Naive B cell (primary cell): Measurements from ENCODE around the gene DAAM2. TPM values are rescaled to one million over a fixed set of nuclear protein-coding genes. Genes with fewer than 3 reads are reported as not detected.
A peak's percentile ranks its signal among the peaks of the same experiment; 100 is the strongest.

Experiments
- ATAC-seq, 2 donors: fragments of 150-1000 bp; cut with Tn5 transposase; 2 replicates each; pipeline ENCODE4 v1.10.0; 2021; ENCODE audit warnings: low read depth in 2 of 2, mild to moderate bottlenecking in 2 of 2, moderate library complexity in 2 of 2
- DNase-seq: peaks from one replicate; pipeline ENCODE4 v3.0.0; 2022
- H3K27ac Mint-ChIP-seq, 6 donors: one replicate each; pipeline ENCODE4 v1.8.0; 2020 to 2022; ENCODE audit warnings: mild to moderate bottlenecking in 6 of 6, mixed read lengths in 6 of 6, moderate library complexity in 5 of 6, inconsistent platforms in 2 of 6
- H3K27me3 Mint-ChIP-seq, 3 donors: one replicate each; pipeline ENCODE4 v1.8.0; 2021 to 2022; ENCODE audit warnings: mixed read lengths in 3 of 3, mild to moderate bottlenecking in 1 of 3
- H3K36me3 Mint-ChIP-seq, 2 donors: one replicate each; pipeline ENCODE4 v1.8.0; 2020 to 2022; ENCODE audit warnings: mixed read lengths in 2 of 2, inconsistent platforms in 1 of 2, mild to moderate bottlenecking in 1 of 2
- H3K4me1 Mint-ChIP-seq, 3 donors: one replicate each; pipeline ENCODE4 v1.8.0; 2020 to 2022; ENCODE audit warnings: mixed read lengths in 3 of 3, inconsistent platforms in 1 of 3, mild to moderate bottlenecking in 1 of 3, moderate library complexity in 1 of 3
- H3K4me3 Mint-ChIP-seq, 8 donors: one replicate each; pipeline ENCODE4 v1.8.0; 2020 to 2022; ENCODE audit warnings: mild to moderate bottlenecking in 8 of 8, mixed read lengths in 8 of 8, moderate library complexity in 8 of 8, inconsistent platforms in 2 of 8
- H3K9me3 Mint-ChIP-seq, 7 donors: one replicate each; pipeline ENCODE4 v1.8.0; 2020 to 2022; ENCODE audit warnings: mixed read lengths in 7 of 7, mild to moderate bottlenecking in 5 of 7, inconsistent platforms in 2 of 7, moderate library complexity in 1 of 7
- polyA plus RNA-seq, 6 donors: library from polyadenylated mRNA; unstranded; fragments of 300-500 nt; fragmentation: Illumina TruSeq; gene quantifications; one replicate each; pipeline ENCODE4 v1.2.3, GENCODE V29; 2021; ENCODE audit warnings: low read depth in 6 of 6

Gene DAAM2
- polyA plus RNA-seq, 6 donors from 2014 or later: not detected

DNA sequence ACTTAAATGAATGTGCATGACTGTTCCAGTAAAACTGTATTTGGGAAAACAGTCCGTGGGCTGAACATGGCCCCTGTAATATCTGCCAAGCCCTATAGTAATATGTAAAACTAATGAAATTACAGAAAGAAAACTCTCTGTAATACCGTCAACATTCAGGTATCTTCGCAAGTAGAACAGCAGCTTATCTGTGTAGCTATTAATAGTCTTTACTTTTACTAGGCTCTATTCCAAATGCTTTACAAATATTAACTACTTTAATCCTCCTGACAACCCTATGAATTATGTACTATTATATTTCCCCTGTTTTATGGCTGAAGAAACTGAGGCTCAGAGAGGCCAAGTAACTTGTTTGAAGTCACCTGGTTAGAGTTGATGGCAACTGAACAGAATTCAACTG is 57.1 kb downstream of the DAAM2 start:
- Mint-ChIP-seq H3K9me3 (no peaks in the 10 kb centered on the region), H3K4me3 (no peak overlapping the region), H3K27ac (no peak overlapping the region), H3K4me1 (no peaks in the 10 kb centered on the region), H3K27me3 (peaks cover 9 to 36% (median 26%) of the 10 kb centered on the region in 3 donors), H3K36me3 (no peaks in the 10 kb centered on the region)
- DNase-seq: no peak
- no peak for ATAC-seq

DNA sequence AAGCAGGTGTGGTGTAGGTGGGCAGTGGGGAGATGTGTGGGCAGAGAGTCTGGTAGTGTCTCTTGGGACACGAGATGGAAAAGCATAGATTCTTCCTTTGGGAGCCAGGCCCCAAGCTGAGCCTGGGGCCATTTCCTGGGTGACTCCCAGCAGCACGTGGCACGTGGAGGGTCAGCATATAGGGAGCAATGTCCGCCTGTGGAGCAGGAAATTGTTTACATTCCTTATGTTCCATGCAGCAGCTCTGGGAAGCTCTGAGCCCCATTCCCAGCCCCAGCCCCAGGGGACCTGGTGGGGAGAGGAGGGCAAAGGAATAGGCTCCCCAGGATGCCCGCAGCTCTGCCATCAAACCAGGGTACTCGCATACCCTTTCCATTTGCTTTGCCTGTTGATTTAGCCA is 57.6 kb downstream of the DAAM2 start:
- DNase-seq (no peak), ATAC-seq (no peak)
- Mint-ChIP-seq H3K27ac (no peak overlapping the region), H3K4me3 (no peak overlapping the region), H3K4me1 (no peaks in the 10 kb centered on the region), H3K36me3 (no peaks in the 10 kb centered on the region), H3K27me3 (peaks cover 12 to 36% (median 26%) of the 10 kb centered on the region in 3 donors), H3K9me3 (no peaks in the 10 kb centered on the region)

DNA sequence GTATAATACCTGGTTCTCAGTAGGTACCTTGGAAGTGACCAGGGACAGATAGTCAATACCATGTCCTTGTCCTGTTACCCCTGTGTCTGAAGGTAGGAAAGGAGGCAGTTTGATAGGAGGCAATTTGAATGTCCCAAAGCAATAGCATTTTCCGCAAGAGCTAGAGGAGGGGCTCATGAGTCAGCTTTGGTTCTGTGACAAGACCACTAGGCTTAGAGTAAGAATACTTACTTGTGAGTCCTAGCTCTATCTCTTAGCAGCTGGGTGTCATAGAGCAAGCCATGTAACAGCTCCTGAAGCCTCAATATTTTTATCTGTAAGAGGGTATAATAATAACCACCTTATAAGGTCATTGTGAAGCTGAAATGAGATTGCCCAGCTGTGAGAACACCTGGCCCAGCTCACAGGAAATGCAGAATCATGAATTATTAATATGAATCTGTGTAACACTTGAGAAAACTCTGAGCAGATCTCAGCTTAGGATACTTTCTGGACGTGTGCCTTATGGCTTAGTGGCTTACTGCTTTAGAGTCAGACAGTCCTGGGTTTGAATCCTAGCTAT is 58.6 kb downstream of the DAAM2 start:
- Mint-ChIP-seq H3K27ac (no peak overlapping the region), H3K4me3 (no peak overlapping the region), H3K36me3 (no peaks in the 10 kb centered on the region), H3K4me1 (no peaks in the 10 kb centered on the region), H3K9me3 (no peaks in the 10 kb centered on the region), H3K27me3 (peaks cover 16 to 36% (median 30%) of the 10 kb centered on the region in 3 donors)
- DNase-seq: no peak
- ATAC-seq: no peak

DNA sequence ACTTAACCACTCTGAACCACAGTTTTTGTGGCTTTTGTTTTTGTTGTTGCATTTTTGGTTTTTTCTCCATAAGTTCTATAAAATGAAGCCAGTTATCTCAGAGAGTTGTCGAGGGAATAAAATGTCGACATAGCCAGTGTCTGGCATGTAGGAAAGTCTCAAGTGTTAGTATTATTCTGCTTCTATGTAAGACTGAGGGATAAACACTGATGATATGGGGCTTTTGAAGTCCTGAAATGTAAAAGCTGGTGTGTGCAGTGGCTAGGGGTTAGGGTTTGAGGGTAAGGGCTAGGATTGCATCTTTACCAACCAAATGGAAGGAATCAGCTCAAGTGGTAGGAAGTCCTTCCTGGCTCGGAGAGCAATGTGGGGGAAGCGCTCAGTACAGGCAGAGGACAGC is 59.2 kb downstream of the DAAM2 start:
- Mint-ChIP-seq H3K4me3 (no peak overlapping the region), H3K27ac (no peak overlapping the region), H3K4me1 (no peaks in the 10 kb centered on the region), H3K27me3 (peaks cover 16 to 36% (median 31%) of the 10 kb centered on the region in 3 donors), H3K9me3 (no peaks in the 10 kb centered on the region), H3K36me3 (no peaks in the 10 kb centered on the region)
- DNase-seq: no peak
- ATAC-seq: no peak

DNA sequence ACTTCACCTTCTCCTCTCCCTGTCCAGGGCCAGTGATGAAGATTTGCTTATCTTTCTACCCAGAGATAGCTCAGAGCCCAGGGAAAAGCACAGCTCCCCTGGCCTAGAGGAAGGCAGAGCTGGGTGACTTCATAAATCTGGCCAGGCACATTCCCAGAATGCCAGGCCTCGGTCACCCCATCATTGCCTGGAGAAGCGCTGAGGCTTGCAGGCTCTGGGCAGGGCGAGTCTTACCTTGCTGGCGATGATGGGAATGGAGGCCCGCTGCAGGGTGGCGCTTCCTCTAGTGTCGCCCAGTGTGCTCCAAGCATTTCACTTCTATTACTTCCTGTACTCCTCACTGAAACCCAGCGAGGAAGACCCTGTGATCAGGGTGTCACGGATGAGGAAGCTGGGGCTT is 60.1 kb downstream of the DAAM2 start:
- Mint-ChIP-seq H3K36me3 (no peaks in the 10 kb centered on the region), H3K4me3 (no peak overlapping the region), H3K27me3 (peaks cover 18 to 36% (median 36%) of the 10 kb centered on the region in 3 donors), H3K27ac (no peak overlapping the region), H3K4me1 (no peaks in the 10 kb centered on the region), H3K9me3 (peaks cover 0 to under 1% (median 0%) of the 10 kb centered on the region in 7 donors)
- ATAC-seq (no peak), DNase-seq (no peak)

DNA sequence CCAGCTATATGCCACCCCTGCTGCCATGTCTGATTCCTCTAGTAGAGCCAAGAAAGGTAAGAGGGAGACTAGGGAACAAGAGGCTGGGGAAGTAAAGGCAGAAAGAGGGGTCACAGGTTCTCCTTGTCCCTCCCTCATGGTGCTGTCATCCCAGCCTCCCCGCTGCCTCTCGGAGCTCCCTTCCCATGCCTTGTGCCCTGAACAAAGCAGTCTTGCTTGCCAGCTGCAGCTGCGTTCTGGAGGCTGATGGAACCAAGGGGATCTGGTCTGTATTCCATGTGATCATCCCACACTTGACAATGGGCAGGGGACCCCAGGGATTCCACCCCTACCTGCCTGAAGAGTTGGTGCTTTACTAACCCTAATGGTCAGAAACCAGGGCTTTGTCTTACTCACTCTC is 61.4 kb downstream of the DAAM2 start:
- no peak for DNase-seq
- peaks cover 0 to 1% (median 0%) of the 10 kb centered on the region in 7 donors for H3K9me3 Mint-ChIP-seq
- no peak for ATAC-seq
- peaks cover 27 to 41% (median 40%) of the 10 kb centered on the region in 3 donors for H3K27me3 Mint-ChIP-seq
- H3K4me1 Mint-ChIP-seq: no peaks in the 10 kb centered on the region
- H3K36me3 Mint-ChIP-seq: no peaks in the 10 kb centered on the region
- no peak overlapping the region for H3K27ac Mint-ChIP-seq
- no peak overlapping the region for H3K4me3 Mint-ChIP-seq

DNA sequence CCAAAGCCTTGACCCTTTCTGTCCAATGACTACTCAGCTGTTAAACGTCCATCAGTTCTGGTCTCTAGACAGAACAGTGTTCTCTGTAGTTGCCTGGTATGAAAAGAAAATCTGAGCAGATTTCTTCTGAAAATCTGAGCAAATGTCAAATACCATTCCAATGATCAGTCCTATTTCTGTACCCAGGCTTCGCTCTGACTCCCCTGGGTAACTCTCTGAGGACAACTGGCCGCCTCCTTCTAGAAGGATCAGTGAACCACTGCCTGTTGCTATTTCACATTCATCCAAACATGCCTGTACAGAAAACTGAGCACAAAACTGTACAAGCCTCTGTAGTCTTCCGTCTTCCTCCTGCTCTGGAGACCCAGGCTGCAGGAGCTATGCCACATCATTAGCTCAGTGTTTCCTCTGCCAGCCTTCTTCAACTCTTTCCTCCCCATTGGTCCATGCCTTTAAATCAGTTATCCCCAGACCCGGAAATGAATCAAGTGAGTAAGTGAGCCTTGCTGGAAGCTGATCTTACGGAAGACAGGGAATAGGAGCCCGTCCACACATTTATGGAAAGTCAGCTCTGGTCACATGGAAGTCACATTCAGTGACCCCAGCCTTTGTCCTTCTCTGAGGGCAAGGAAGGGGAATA is 63.3 kb downstream of the DAAM2 start:
- H3K27ac Mint-ChIP-seq: peak overlapping the region in 1 of 6 donors; percentile 11
- peaks cover 28 to 52% (median 38%) of the 10 kb centered on the region in 3 donors for H3K27me3 Mint-ChIP-seq
- ATAC-seq: no peak
- no peaks in the 10 kb centered on the region for H3K36me3 Mint-ChIP-seq
- H3K9me3 Mint-ChIP-seq: peaks cover 0 to 1% (median 0%) of the 10 kb centered on the region in 7 donors
- H3K4me1 Mint-ChIP-seq: no peaks in the 10 kb centered on the region
- DNase-seq: no peak
- no peak overlapping the region for H3K4me3 Mint-ChIP-seq

DNA sequence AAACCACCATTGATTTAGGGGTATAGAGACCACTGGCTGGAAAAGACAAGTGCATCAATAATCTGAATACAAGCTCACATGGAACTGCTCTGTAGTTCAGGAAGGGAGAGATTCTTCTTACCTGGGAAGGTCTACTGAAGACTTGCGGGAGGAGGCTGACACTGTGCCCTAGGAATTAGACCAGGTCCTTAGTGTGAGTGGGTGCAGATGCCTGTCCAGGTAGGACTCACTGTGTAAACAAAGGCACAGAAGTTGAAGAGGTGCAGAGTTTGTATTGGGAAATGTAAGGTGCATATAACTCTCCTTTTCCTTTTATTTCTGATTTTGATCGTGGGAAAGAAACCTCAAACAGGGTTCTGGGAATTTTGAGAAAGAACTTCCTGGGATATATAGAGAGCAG is 66.8 kb downstream of the DAAM2 start:
- H3K4me3 Mint-ChIP-seq: no peak overlapping the region
- no peak for ATAC-seq
- no peak overlapping the region for H3K27ac Mint-ChIP-seq
- no peak for DNase-seq
- peaks cover 25 to 61% (median 50%) of the 10 kb centered on the region in 3 donors for H3K27me3 Mint-ChIP-seq
- H3K4me1 Mint-ChIP-seq: no peaks in the 10 kb centered on the region
- peaks cover 0 to 2% (median 0%) of the 10 kb centered on the region in 7 donors for H3K9me3 Mint-ChIP-seq
- no peaks in the 10 kb centered on the region for H3K36me3 Mint-ChIP-seq

DNA sequence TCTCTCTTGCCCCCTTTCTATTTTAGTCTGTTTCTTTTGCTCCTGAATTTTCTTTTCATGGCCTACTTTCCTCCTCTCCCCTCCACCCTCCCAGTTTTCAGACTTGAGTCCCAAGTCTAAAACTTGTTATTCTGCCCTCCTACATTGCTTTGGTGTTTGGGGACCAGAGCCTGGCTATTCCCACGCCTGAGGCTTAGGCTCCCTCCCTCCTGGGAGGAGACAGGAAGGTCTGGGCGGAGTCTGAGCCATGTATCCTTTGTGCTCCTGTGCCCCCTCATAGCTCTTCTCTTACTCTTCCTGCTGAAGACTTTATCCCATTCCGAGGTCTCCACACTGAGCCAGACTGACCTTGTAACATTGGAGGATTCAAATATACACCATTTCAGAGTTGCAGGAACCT is 69.5 kb downstream of the DAAM2 start:
- Mint-ChIP-seq H3K27me3 (peaks cover 17 to 59% (median 50%) of the 10 kb centered on the region in 3 donors), H3K4me1 (no peaks in the 10 kb centered on the region), H3K36me3 (no peaks in the 10 kb centered on the region), H3K4me3 (peak overlapping the region in 1 of 8 donors; percentile 53), H3K9me3 (peaks cover 0 to 2% (median 0%) of the 10 kb centered on the region in 7 donors), H3K27ac (no peak overlapping the region)
- DNase-seq (no peak), ATAC-seq (no peak)

DNA sequence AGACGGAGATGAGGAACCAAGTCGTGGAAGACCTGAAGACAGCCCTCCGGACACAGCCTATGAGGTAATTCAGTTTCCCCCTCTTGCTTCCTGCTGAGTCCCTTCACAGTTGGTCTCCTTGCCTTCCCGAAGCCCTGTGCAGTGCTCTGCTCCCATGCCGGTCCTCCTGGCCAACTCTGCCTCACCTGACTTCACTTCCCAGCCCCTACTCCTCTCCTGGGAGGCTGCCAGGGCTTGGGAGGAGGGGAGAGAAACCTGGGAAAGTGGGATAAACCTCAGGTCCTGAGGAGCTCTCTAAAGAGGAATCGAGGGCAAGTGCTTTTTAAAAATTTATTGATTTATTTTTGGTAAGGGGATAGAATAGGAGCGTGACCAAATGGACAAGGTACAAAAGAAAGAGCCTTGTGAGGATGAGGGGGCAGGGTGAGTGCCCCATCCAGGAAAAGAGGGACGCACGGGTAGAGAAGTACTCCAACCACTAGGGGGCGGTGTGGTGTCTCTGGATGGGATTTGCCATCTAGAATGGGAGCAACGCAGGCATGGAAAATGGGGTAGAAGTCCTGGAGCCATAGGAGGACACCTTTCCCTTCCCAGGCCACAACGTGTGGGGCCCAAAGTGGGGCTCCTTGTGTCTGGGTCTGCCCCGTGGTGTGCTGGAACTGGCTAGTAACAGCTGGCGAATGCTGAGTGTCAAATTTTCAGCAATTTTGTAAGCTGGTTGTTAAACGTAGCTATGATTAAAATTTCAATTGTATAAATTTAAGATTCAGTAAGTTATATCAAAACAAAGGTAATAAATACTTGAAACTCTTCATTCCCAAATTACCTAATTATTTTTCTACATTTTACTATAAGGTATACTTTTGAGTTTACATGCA is 73.1 kb downstream of the DAAM2 start:
- DNase-seq (peak; percentile 10), ATAC-seq (no peak)
- H3K27me3 Mint-ChIP-seq: peaks cover 11 to 42% (median 40%) of the 10 kb centered on the region in 3 donors
- H3K4me1 Mint-ChIP-seq: no peaks in the 10 kb centered on the region
- peak overlapping the region in 1 of 6 donors; percentile 63 for H3K27ac Mint-ChIP-seq
- H3K36me3 Mint-ChIP-seq: no peaks in the 10 kb centered on the region
- H3K9me3 Mint-ChIP-seq: peaks cover 0 to 2% (median 0%) of the 10 kb centered on the region in 7 donors
- no peak overlapping the region for H3K4me3 Mint-ChIP-seq

DNA sequence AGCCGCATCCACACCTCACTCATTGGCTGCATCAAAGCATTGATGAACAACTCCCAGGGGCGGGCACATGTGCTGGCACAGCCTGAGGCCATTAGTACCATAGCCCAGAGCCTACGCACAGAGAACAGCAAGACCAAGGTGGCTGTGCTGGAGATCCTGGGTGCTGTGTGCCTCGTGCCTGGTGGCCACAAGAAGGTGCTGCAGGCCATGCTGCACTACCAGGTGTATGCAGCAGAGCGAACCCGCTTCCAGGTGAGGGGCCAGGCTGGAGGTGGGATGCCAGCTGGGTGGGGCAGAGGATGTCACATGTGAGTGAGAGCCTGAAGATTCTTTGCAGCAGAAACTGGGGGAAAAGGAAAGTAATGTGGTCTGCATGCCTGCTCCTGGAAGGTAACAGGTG is 75.4 kb downstream of the DAAM2 start:
- peaks cover 11 to 34% (median 25%) of the 10 kb centered on the region in 3 donors for H3K27me3 Mint-ChIP-seq
- ATAC-seq (no peak), DNase-seq (no peak)
- H3K4me1 Mint-ChIP-seq: no peaks in the 10 kb centered on the region
- no peak overlapping the region for H3K4me3 Mint-ChIP-seq
- H3K27ac Mint-ChIP-seq: no peak overlapping the region
- peaks cover 0 to 6% (median 0%) of the 10 kb centered on the region in 7 donors for H3K9me3 Mint-ChIP-seq
- H3K36me3 Mint-ChIP-seq: no peaks in the 10 kb centered on the region

DNA sequence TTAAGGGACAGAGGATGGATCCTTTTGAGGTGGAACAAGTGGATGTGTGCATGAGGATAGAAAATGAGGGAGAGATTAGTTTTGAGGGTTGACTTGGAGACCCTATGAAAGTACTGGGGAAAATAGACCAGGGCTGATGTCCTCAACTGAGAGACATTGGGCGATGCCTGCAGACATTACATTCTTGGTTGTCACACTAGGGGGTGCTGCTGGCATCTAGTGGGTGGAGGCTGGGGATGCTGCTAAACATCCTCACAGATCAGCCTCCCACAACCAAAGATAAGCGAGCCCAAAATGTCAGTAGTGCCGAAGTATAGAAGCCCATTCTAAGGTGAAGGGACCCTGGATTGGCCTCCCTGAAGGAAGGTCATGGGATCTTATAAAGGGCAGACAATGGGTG is 78.8 kb downstream of the DAAM2 start:
- no peak overlapping the region for H3K27ac Mint-ChIP-seq
- ATAC-seq (no peak), DNase-seq (no peak)
- H3K27me3 Mint-ChIP-seq: peaks cover 16 to 58% (median 23%) of the 10 kb centered on the region in 3 donors
- peaks cover 0 to 6% (median 0%) of the 10 kb centered on the region in 7 donors for H3K9me3 Mint-ChIP-seq
- H3K4me1 Mint-ChIP-seq: no peaks in the 10 kb centered on the region
- no peaks in the 10 kb centered on the region for H3K36me3 Mint-ChIP-seq
- H3K4me3 Mint-ChIP-seq: no peak overlapping the region

DNA sequence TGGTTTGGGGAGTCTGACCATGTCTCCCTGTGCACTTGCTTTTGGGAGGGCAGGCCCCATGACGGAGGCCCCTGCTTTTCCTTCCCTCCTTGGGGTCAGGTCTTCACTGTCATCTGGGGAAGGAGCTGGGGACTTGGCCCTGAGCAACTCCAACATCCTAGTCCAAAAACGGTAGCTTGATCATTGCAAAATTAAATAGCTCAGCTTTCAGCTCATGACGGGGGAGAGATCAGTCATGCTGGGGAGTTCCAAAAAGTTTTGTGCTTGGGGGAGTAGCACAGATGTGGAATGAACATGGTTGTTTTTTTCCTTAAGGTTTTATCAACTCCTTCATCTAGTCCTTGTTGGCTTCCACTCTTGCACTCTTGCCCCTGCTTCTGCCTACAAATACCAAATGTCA is 81.3 kb downstream of the DAAM2 start:
- no peak for ATAC-seq
- Mint-ChIP-seq H3K4me1 (no peaks in the 10 kb centered on the region), H3K36me3 (no peaks in the 10 kb centered on the region), H3K27me3 (peaks cover 25 to 66% (median 32%) of the 10 kb centered on the region in 3 donors), H3K27ac (no peak overlapping the region), H3K9me3 (peaks cover 0 to 6% (median 0%) of the 10 kb centered on the region in 7 donors), H3K4me3 (no peak overlapping the region)
- DNase-seq: no peak
